K562 (cell line): Measurements from ENCODE around the gene PRR23E. TPM values are rescaled to one million over a fixed set of nuclear protein-coding genes. Genes with fewer than 3 reads are reported as not detected.

Source experiments
- ATAC-seq: fragments of 200-7000 bp; cut with Tn5 transposase; 3 replicates; pipeline ENCODE4 v1.9.1; 2020; ENCODE audit warnings: moderate library complexity
- BruUV-seq: library from RNA; stranded (reverse); fragments of 400-500 nt; replicated peaks from 2 replicates; lab custom pipeline; 2021; lab: Mats Ljungman, UMichigan
- CTCF ChIA-PET: fragments of 300-600 bp; formaldehyde crosslinking; extraction: SDS; loops from one replicate; lab custom pipeline; 2021; ENCODE audit warnings: low intra/inter-chr PET ratio; lab: Yijun Ruan, JAX
- POLR2A ChIA-PET: fragments of 300-600, 350-650 bp; sonication (Branson Sonifier 250); formaldehyde crosslinking; extraction: SDS; loops from one replicate; lab custom pipeline; 2021; ENCODE audit warnings: antibody characterized with exemption, inconsistent platforms; lab: Yijun Ruan, JAX
- DNase-seq, 4 experiments: peaks; one replicate each; pipeline versions ENCODE4 v3.0.0 to v3.0.0-alpha.2; 2011 to 2018; ENCODE audit warnings: low spot score in 3 of 4, mixed read lengths in 3 of 4; ENCODE audit errors: extremely low read depth in 1 of 4
- FAIRE-seq: peaks from 2 replicates; lab custom pipeline; 2011; peaks lifted over from hg19 to GRCh38; lab: Jason Lieb, UNC
- H2AFZ ChIP-seq: 2 replicates; pipeline ENCODE4 v1.6.0; 2011; ENCODE audit warnings: low read depth, low read length, control low read depth, inconsistent platforms
- H3K27ac ChIP-seq: fragments of 200-600 bp; 3 replicates; pipeline ENCODE4 v1.8.0; 2011; ENCODE audit warnings: low read depth, mild to moderate bottlenecking, control low read depth, inconsistent platforms, low read length, moderate library complexity, mixed read lengths; ENCODE audit errors: extremely low read depth
- H3K27me3 ChIP-seq, 2 experiments: fragments of 300-600 bp in 1 of 2; 2 replicates in 1 of 2; 3 replicates in 1 of 2; pipeline versions ENCODE4 v1.6.0 to v1.8.0; 2011; ENCODE audit warnings: inconsistent platforms in 2 of 2, low read length in 2 of 2, mild to moderate bottlenecking in 1 of 2, mixed read lengths in 1 of 2, moderate library complexity in 1 of 2; ENCODE audit not compliant: control insufficient read depth in 2 of 2, insufficient read depth in 2 of 2
- H3K36me3 ChIP-seq: fragments of 300-600 bp; 3 replicates; pipeline ENCODE4 v1.8.0; 2011; ENCODE audit warnings: mild to moderate bottlenecking, low read length, inconsistent platforms; ENCODE audit not compliant: control insufficient read depth, insufficient read depth
- H3K4me1 ChIP-seq, 2 experiments: fragments of 200-600 bp in 1 of 2; replicated peaks in 1 of 2; 2 replicates in 1 of 2; 3 replicates in 1 of 2; pipeline versions ENCODE4 v1.5.1 to v1.8.0; 2011; ENCODE audit warnings: inconsistent platforms in 2 of 2, low read length in 2 of 2, mild to moderate bottlenecking in 1 of 2, mixed read lengths in 1 of 2, moderate library complexity in 1 of 2; ENCODE audit not compliant: control insufficient read depth in 2 of 2, insufficient read depth in 2 of 2
- H3K4me2 ChIP-seq: 2 replicates; pipeline ENCODE4 v1.6.1; 2011; ENCODE audit warnings: low read length, control low read depth, inconsistent platforms, mixed read lengths; ENCODE audit not compliant: insufficient read depth
- H3K4me3 ChIP-seq: fragments of 200-600 bp; sonication (generic), shearing (Covaris generic); 2 replicates; pipeline ENCODE4 v1.5.1; 2016; ENCODE audit warnings: control low read depth, inconsistent platforms
- H3K79me2 ChIP-seq: fragments of 200-600 bp; 3 replicates; pipeline ENCODE4 v1.8.0; 2011; ENCODE audit warnings: low read length, inconsistent platforms; ENCODE audit not compliant: control insufficient read depth, insufficient read depth
- H3K9ac ChIP-seq, 2 experiments: 2 replicates each; pipeline versions ENCODE4 v1.6.0 to v1.6.1; 2011; ENCODE audit warnings: low read depth in 2 of 2, low read length in 2 of 2, control low read depth in 1 of 2, inconsistent platforms in 1 of 2, mild to moderate bottlenecking in 1 of 2, mixed read lengths in 1 of 2; ENCODE audit not compliant: insufficient read depth in 1 of 2
- H3K9me1 ChIP-seq: one replicate; pipeline ENCODE4 v1.6.0; 2011; ENCODE audit warnings: inconsistent platforms, mild to moderate bottlenecking, low read length, moderate library complexity; ENCODE audit not compliant: control insufficient read depth, insufficient read depth
- H3K9me3 ChIP-seq: replicated peaks from 2 replicates; pipeline ENCODE4 v1.5.1; 2011; ENCODE audit warnings: low read depth, low read length, inconsistent platforms; ENCODE audit not compliant: control insufficient read depth, insufficient read depth
- H4K20me1 ChIP-seq: replicated peaks from 2 replicates; pipeline ENCODE4 v1.6.1; 2011; ENCODE audit warnings: low read length, inconsistent platforms, mixed read lengths; ENCODE audit not compliant: control insufficient read depth, insufficient read depth
- AFF1 ChIP-seq, 2 experiments: fragments of 450-650 bp; IDR thresholded peaks; 2 replicates each; pipeline ENCODE4 v1.6.1; 2018; ENCODE audit warnings: mild to moderate bottlenecking in 2 of 2, low read depth in 1 of 2; ENCODE audit not compliant: partially characterized antibody in 2 of 2
- ARID4B ChIP-seq: sonication (generic); formaldehyde crosslinking; IDR thresholded peaks from 2 replicates; pipeline ENCODE4 v1.8.0; 2022; ENCODE audit warnings: mild to moderate bottlenecking, missing genetic modification reagents
- ELF4 ChIP-seq: fragments of 450-650 bp; formaldehyde crosslinking; IDR thresholded peaks from 2 replicates; pipeline ENCODE4 v1.4.0; 2022; ENCODE audit warnings: missing genetic modification characterization
- ETS2 ChIP-seq: IDR thresholded peaks from 2 replicates; pipeline ENCODE4 v1.6.1; 2016; ENCODE audit warnings: borderline replicate concordance, missing genetic modification characterization, mild to moderate bottlenecking, moderate library complexity, missing compliant biosample characterization; ENCODE audit not compliant: poor library complexity, severe bottlenecking
- FOXK1 ChIP-seq: sonication (generic); formaldehyde crosslinking; IDR thresholded peaks from 2 replicates; pipeline ENCODE4 v1.8.0; 2022; ENCODE audit warnings: missing genetic modification reagents, mild to moderate bottlenecking, borderline replicate concordance
- RAD51 ChIP-seq: fragments of 450-650 bp; IDR thresholded peaks from 2 replicates; pipeline ENCODE4 v1.7.1; 2016; ENCODE audit warnings: low read depth, mild to moderate bottlenecking, borderline replicate concordance
- RCOR1 ChIP-seq, 2 experiments: IDR thresholded peaks; 2 replicates each; pipeline ENCODE4 v1.6.1; 2012; ENCODE audit warnings: low read depth in 2 of 2, low read length in 2 of 2, borderline replicate concordance in 1 of 2, improper control_type of control experiment in 1 of 2
- RFX5 ChIP-seq: IDR thresholded peaks from 2 replicates; pipeline ENCODE4 v1.6.1; 2011; ENCODE audit warnings: low read depth, mild to moderate bottlenecking, improper control_type of control experiment, low read length
- TCF7L2 ChIP-seq: fragments of 150-350 bp; IDR thresholded peaks from 2 replicates; pipeline ENCODE4 v1.6.1; 2016; ENCODE audit warnings: low read depth, mild to moderate bottlenecking, low read length, moderate library complexity
- THRA ChIP-seq: fragments of 450-650 bp; IDR thresholded peaks from 2 replicates; pipeline ENCODE4 v1.6.1; 2017; ENCODE audit warnings: mild to moderate bottlenecking, moderate library complexity
- whole genome bisulfite sequencing: fragments of 100-300 bp; shearing (Covaris generic); methylation state at CpG from one replicate; pipeline ENCODE4 v1.1.6; 2016; ENCODE audit warnings: low coverage, mixed read lengths; ENCODE audit not compliant: insufficient coverage; ENCODE audit errors: missing lambda C conversion rate; 5-methylcytosine and 5-hydroxymethylcytosine counted together
- in situ Hi-C: fragments of 300-500 bp; cut with MboI; formaldehyde crosslinking; loops from 4 replicates; pipeline ENCODE4 v1.15.0; 2018; ENCODE audit warnings: inconsistent platforms, mixed read lengths
- intact Hi-C: fragments of 100-400 bp; cut with micrococcal nuclease; formaldehyde crosslinking; loops from 2 replicates; pipeline ENCODE4 v1.14.2; 2022
- polyA plus RNA-seq, 8 experiments: library from polyadenylated mRNA; depleted of rRNA in 4 of 8; stranded (reverse) in 5 of 8; unstranded in 3 of 8; fragments of >200 nt; fragmentation: Nextera tagmentation in 2 of 8; fragmentation: Illumina TruSeq in 1 of 8; extraction: Ambion mirVana in 2 of 8; extraction: Trizol in 1 of 8; gene quantifications; 2 replicates each; pipeline versions ENCODE4 v1.2.1 to v1.2.3, GENCODE V29; 2011 to 2014; ENCODE audit warnings: inconsistent platforms in 1 of 8, missing spikeins in 1 of 8
- total RNA-seq, 7 experiments: library from RNA; depleted of rRNA in 6 of 7; stranded (reverse); fragments of >200 nt in 6 of 7; fragmentation: Illumina TruSeq in 2 of 7; extraction: Trizol in 2 of 7; gene quantifications; 2 replicates each; pipeline versions ENCODE4 v1.2.1 to v1.2.3, GENCODE V29; 2011 to 2021; ENCODE audit warnings: low replicate concordance in 1 of 7

Gene PRR23E
- total and polyA plus RNA-seq, 9 of the 15 experiments (the other 6 are each of a cell fraction or from before 2014, with no cell fraction given), result not detected

GRCh38 chr3:127235706-127236105, 42.8 kb downstream of the PRR23E start:
- Histone ChIP-seq H3K4me2 (no peak overlapping the region), H2AFZ (no peak overlapping the region), H3K79me2 (no peaks in the 10 kb centered on the region), H3K9me1 (no peaks in the 10 kb centered on the region), H3K27me3 (no peaks in the 10 kb centered on the region), H3K4me1 (no peaks in the 10 kb centered on the region), H4K20me1 (no peaks in the 10 kb centered on the region), H3K27ac (no peak overlapping the region), H3K36me3 (no peaks in the 10 kb centered on the region), H3K9me3 (no peaks in the 10 kb centered on the region), H3K4me3 (no peak overlapping the region), H3K9ac (no peak overlapping the region)
- FAIRE-seq (no peak), DNase-seq (no peak), ATAC-seq (no peak)
- BruUV-seq, result no TSS peak
- CTCF ChIA-PET, result no interaction called here
- in situ Hi-C loops (no loop called here), intact Hi-C loops (no loop called here)
- POLR2A ChIA-PET, result no interaction called here
- WGBS, result 0% methylated on average over 3 of the region's 3 CpGs
- TF ChIP-seq RCOR1 (IDR thresholded peaks at IDR 0.05; ENCODE audit: borderline replicate concordance in 1 of 2, low read depth in 2 of 2, low read length in 2 of 2) (no peak), AFF1 (IDR thresholded peaks at IDR 0.05; ENCODE audit: low read depth in 1 of 2, partially characterized antibody in 2 of 2) (no peak), RFX5 (no peak), ELF4 (CRISPR knock-in tag) (no peak), THRA (no peak), ARID4B (no peak), ETS2 (tag) (no peak), TCF7L2 (no peak), RAD51 (no peak), FOXK1 (CRISPR knock-in tag) (no peak)
